HepG2 (cell line): ENCODE measurements around the gene ADGRG6. TPM values are rescaled to one million over a fixed set of nuclear protein-coding genes. Genes with fewer than 3 reads are reported as not detected.

Experiments
- DBP ChIP-seq: sonication (generic); formaldehyde crosslinking; IDR thresholded peaks from 2 replicates; pipeline ENCODE4 v1.4.0; 2020; ENCODE audit warnings: missing genetic modification reagents; ENCODE audit errors: not compliant biosample characterization
- GZF1 ChIP-seq: sonication (generic); formaldehyde crosslinking; IDR thresholded peaks from 2 replicates; pipeline ENCODE4 v1.5.1; 2020; ENCODE audit warnings: mild to moderate bottlenecking, missing genetic modification reagents
- HNF1A ChIP-seq, 2 experiments: sonication (generic) in 1 of 2; formaldehyde crosslinking in 1 of 2; IDR thresholded peaks; 2 replicates each; pipeline versions ENCODE4 v1.4.0 to v1.6.1; 2016 to 2020; ENCODE audit warnings: borderline replicate concordance in 1 of 2, low read depth in 1 of 2, mild to moderate bottlenecking in 1 of 2, missing genetic modification reagents in 1 of 2
- HNF1B ChIP-seq: sonication (generic); formaldehyde crosslinking; IDR thresholded peaks from 2 replicates; pipeline ENCODE4 v1.5.1; 2020; ENCODE audit warnings: mild to moderate bottlenecking, moderate library complexity, missing genetic modification reagents
- JUN ChIP-seq: sonication (generic); formaldehyde crosslinking; IDR thresholded peaks from 2 replicates; pipeline ENCODE4 v1.4.0; 2020; ENCODE audit warnings: mild to moderate bottlenecking, missing genetic modification reagents
- REST ChIP-seq, 2 experiments: IDR thresholded peaks; 2 replicates each; pipeline ENCODE4 v1.6.1; 2011 to 2012; ENCODE audit warnings: low read length in 2 of 2, borderline replicate concordance in 1 of 2, low read depth in 1 of 2, mild to moderate bottlenecking in 1 of 2, moderate library complexity in 1 of 2
- SAP130 ChIP-seq: IDR thresholded peaks from 2 replicates; pipeline ENCODE4 v1.6.1; 2016; ENCODE audit warnings: low read depth
- SNAPC4 ChIP-seq: sonication (generic); formaldehyde crosslinking; IDR thresholded peaks from 2 replicates; pipeline ENCODE4 v1.4.0; 2020; ENCODE audit warnings: mild to moderate bottlenecking, missing genetic modification reagents
- TCF7 ChIP-seq: sonication (generic); IDR thresholded peaks from 2 replicates; pipeline ENCODE4 v1.6.1; 2016; ENCODE audit warnings: antibody characterized with exemption, low read depth
- ZNF331 ChIP-seq: sonication (generic); formaldehyde crosslinking; IDR thresholded peaks from 2 replicates; pipeline ENCODE4 v1.4.0; 2020; ENCODE audit warnings: missing genetic modification reagents
- ZNF891 ChIP-seq: sonication (generic); formaldehyde crosslinking; IDR thresholded peaks from 2 replicates; pipeline ENCODE4 v1.5.0; 2020; ENCODE audit warnings: mild to moderate bottlenecking, missing genetic modification reagents
- polyA plus RNA-seq, 8 experiments: library from polyadenylated mRNA; depleted of rRNA in 3 of 8; stranded (reverse) in 7 of 8; unstranded in 1 of 8; fragments of >200 nt; fragmentation: Illumina TruSeq in 4 of 8; extraction: Trizol in 4 of 8; gene quantifications; 2 replicates each; pipeline versions ENCODE4 v1.2.1 to v1.2.3, GENCODE V29; 2011 to 2016; ENCODE audit warnings: low read depth in 4 of 8, missing spikeins in 1 of 8, mixed read lengths in 1 of 8; ENCODE audit not compliant: insufficient read depth in 1 of 8
- total RNA-seq, 5 experiments: library from RNA; depleted of rRNA; stranded (reverse); fragments of >200 nt; fragmentation: Illumina TruSeq; extraction: Trizol; gene quantifications; 2 replicates each; pipeline ENCODE4 v1.2.3, GENCODE V29; 2016; ENCODE audit warnings: low read depth in 1 of 5

The ADGRG6 gene
- total and polyA plus RNA-seq, 2 of the 13 experiments (the other 11 are each of a cell fraction or from before 2014, with no cell fraction given) = 129 to 249 TPM

- TF ChIP-seq HNF1A (IDR thresholded peaks at IDR 0.05; ENCODE audit: low read depth) (peak; percentile 88), HNF1A (CRISPR knock-in tag; IDR thresholded peaks at IDR 0.05; ENCODE audit: borderline replicate concordance) (peak; percentile 94; the same call in 1 of the 2 replicates), DBP (CRISPR knock-in tag) (no peak), HNF1B (CRISPR knock-in tag) (no peak; the same call in 1 of the 2 replicates), SAP130 (peak; percentile 92), SNAPC4 (CRISPR knock-in tag) (no peak), ZNF331 (peak; percentile 60), ZNF891 (no peak), REST (IDR thresholded peaks at IDR 0.05; ENCODE audit: borderline replicate concordance in 1 of 2, low read depth in 1 of 2, low read length in 2 of 2) (0 out of 4 replicates have a peak, but pooled peaks of 1 of the 2 experiments have one; percentile 22), GZF1 (no peak), TCF7 (peak; percentile 98), JUN (CRISPR knock-in tag) (peak; percentile 51; the same call in 1 of the 2 replicates)
Measured at GRCh38 chr6:142307963-142308748, 6.3 kb downstream of the ADGRG6 start (continued).
